H1 (cell line): ENCODE results near the gene EXOSC5. TPM values are rescaled to one million over a fixed set of nuclear protein-coding genes. Genes with fewer than 3 reads are reported as not detected.

Experiments used
- CTCF ChIA-PET: fragments of 300-600 bp; sonication (Branson Sonifier 250); formaldehyde crosslinking; loops from one replicate; lab custom pipeline; 2021; ENCODE audit not compliant: partially characterized antibody; lab: Charles Lee
- POLR2A ChIA-PET: fragments of 300-600 bp; sonication (Branson Sonifier 250); formaldehyde crosslinking; loops from one replicate; lab custom pipeline; 2021; ENCODE audit warnings: inconsistent platforms; ENCODE audit not compliant: partially characterized antibody; lab: Charles Lee
- DNase-seq, 2 experiments: peaks; one replicate each; pipeline versions ENCODE4 v3.0.0 to v3.0.0-alpha.2; 2010 to 2022; ENCODE audit warnings: low spot score in 2 of 2, low read depth in 1 of 2, mixed read lengths in 1 of 2
- FAIRE-seq: peaks from 2 replicates; lab custom pipeline; 2011; peaks lifted over from hg19 to GRCh38; lab: Jason Lieb, UNC
- H2AFZ ChIP-seq: 2 replicates; pipeline ENCODE4 v1.8.1; 2012; ENCODE audit warnings: low read length, inconsistent platforms
- H2AK5ac ChIP-seq: 2 replicates; pipeline ENCODE4 v1.6.1; 2013; ENCODE audit warnings: low read depth, low read length
- H2BK120ac ChIP-seq: replicated peaks from 2 replicates; pipeline ENCODE3; 2013; ENCODE audit warnings: low read depth, low read length, inconsistent platforms
- H2BK12ac ChIP-seq: 2 replicates; pipeline ENCODE4 v1.6.1; 2013; ENCODE audit warnings: low read depth, low read length
- H2BK15ac ChIP-seq: 2 replicates; pipeline ENCODE4 v1.6.1; 2013; ENCODE audit warnings: low read length
- H2BK20ac ChIP-seq: 2 replicates; pipeline ENCODE4 v1.6.1; 2013; ENCODE audit warnings: low read length
- H2BK5ac ChIP-seq: 2 replicates; pipeline ENCODE4 v1.6.1; 2013; ENCODE audit warnings: low read depth, low read length
- H3K14ac ChIP-seq: 2 replicates; pipeline ENCODE4 v1.6.1; 2013; ENCODE audit warnings: inconsistent platforms; ENCODE audit not compliant: insufficient read length
- H3K18ac ChIP-seq: 2 replicates; pipeline ENCODE4 v1.6.1; 2013; ENCODE audit warnings: low read length; ENCODE audit errors: extremely low read depth
- H3K23ac ChIP-seq: 2 replicates; pipeline ENCODE4 v1.6.1; 2013; ENCODE audit warnings: inconsistent platforms; ENCODE audit not compliant: insufficient read length
- H3K23me2 ChIP-seq: 2 replicates; pipeline ENCODE4 v1.6.1; 2013; ENCODE audit warnings: low read depth, low read length
- H3K27ac ChIP-seq: 2 replicates; pipeline ENCODE4 v1.6.1; 2011; ENCODE audit warnings: low read depth, low read length, inconsistent platforms
- H3K27me3 ChIP-seq, 4 experiments: replicated peaks in 1 of 4; 1 replicate in 1 of 4; 2 replicates in 3 of 4; pipeline versions ENCODE4 v1.6.1 to v1.8.1; 2011 to 2013; ENCODE audit warnings: low read length in 3 of 4, mild to moderate bottlenecking in 3 of 4, inconsistent platforms in 2 of 4, mixed read lengths in 2 of 4, moderate library complexity in 1 of 4; ENCODE audit not compliant: control insufficient read depth in 3 of 4, insufficient read depth in 3 of 4; ENCODE audit errors: extremely low read depth in 1 of 4
- H3K36me3 ChIP-seq, 4 experiments: 2 replicates each; pipeline versions ENCODE4 v1.6.1 to v1.8.1; 2011 to 2013; ENCODE audit warnings: mild to moderate bottlenecking in 4 of 4, low read length in 3 of 4, moderate library complexity in 2 of 4, control low read depth in 1 of 4, inconsistent platforms in 1 of 4; ENCODE audit not compliant: insufficient read depth in 4 of 4, control insufficient read depth in 2 of 4
- H3K4ac ChIP-seq: replicated peaks from 2 replicates; pipeline ENCODE3; 2013; ENCODE audit warnings: low read length, low read depth, mixed read lengths, inconsistent platforms; ENCODE audit not compliant: insufficient read length
- H3K4me1 ChIP-seq, 4 experiments: replicated peaks in 1 of 4; 1 replicate in 1 of 4; 2 replicates in 3 of 4; pipeline versions ENCODE4 v1.6.1 to v1.8.1; 2011 to 2013; ENCODE audit warnings: low read length in 3 of 4, inconsistent platforms in 2 of 4, mixed read lengths in 1 of 4; ENCODE audit not compliant: insufficient read depth in 4 of 4, control insufficient read depth in 3 of 4
- H3K4me2 ChIP-seq, 2 experiments: 2 replicates each; pipeline versions ENCODE4 v1.6.1 to v1.8.1; 2011 to 2013; ENCODE audit warnings: low read depth in 2 of 2, low read length in 2 of 2, control low read depth in 1 of 2, inconsistent platforms in 1 of 2, mild to moderate bottlenecking in 1 of 2; ENCODE audit not compliant: insufficient read depth in 1 of 2
- H3K4me3 ChIP-seq, 4 experiments: fragments of 200-600, 300-600 bp in 1 of 4; sonication (generic), shearing (Covaris generic), sonication (Bioruptor Twin) in 1 of 4; 2 replicates each; pipeline versions ENCODE4 v1.5.1 to v1.8.1; 2011 to 2016; ENCODE audit warnings: low read length in 4 of 4, low read depth in 3 of 4, control low read depth in 2 of 4, inconsistent platforms in 2 of 4, mild to moderate bottlenecking in 2 of 4, mixed read lengths in 1 of 4, moderate library complexity in 1 of 4; ENCODE audit not compliant: insufficient read depth in 2 of 4; ENCODE audit errors: extremely low read depth in 1 of 4
- H3K56ac ChIP-seq: replicated peaks from 2 replicates; pipeline ENCODE3; 2013; ENCODE audit warnings: low read depth, mild to moderate bottlenecking, mixed read lengths, low read length, inconsistent platforms; ENCODE audit not compliant: insufficient read length
- H3K79me1 ChIP-seq: 2 replicates; pipeline ENCODE4 v1.6.1; 2013; ENCODE audit warnings: low read depth, low read length, control low read depth
- H3K79me2 ChIP-seq, 2 experiments: 2 replicates each; pipeline versions ENCODE4 v1.6.1 to v1.8.1; 2012 to 2013; ENCODE audit warnings: low read length in 2 of 2, mild to moderate bottlenecking in 2 of 2, inconsistent platforms in 1 of 2; ENCODE audit not compliant: insufficient read depth in 2 of 2, control insufficient read depth in 1 of 2
- H3K9ac ChIP-seq, 4 experiments: replicated peaks in 1 of 4; 1 replicate in 1 of 4; 2 replicates in 3 of 4; pipeline versions ENCODE4 v1.6.1 to v1.8.1; 2011 to 2013; ENCODE audit warnings: low read depth in 3 of 4, low read length in 3 of 4, control low read depth in 2 of 4, mild to moderate bottlenecking in 2 of 4, moderate library complexity in 2 of 4, inconsistent platforms in 1 of 4; ENCODE audit errors: extremely low read depth in 1 of 4
- H3K9me3 ChIP-seq, 2 experiments: 2 replicates each; pipeline versions ENCODE4 v1.6.1 to v1.8.1; 2012 to 2013; ENCODE audit warnings: mild to moderate bottlenecking in 2 of 2, moderate library complexity in 2 of 2, control low read depth in 1 of 2, inconsistent platforms in 1 of 2, low read depth in 1 of 2, low read length in 1 of 2, mixed read lengths in 1 of 2; ENCODE audit not compliant: insufficient read depth in 2 of 2
- H4K20me1 ChIP-seq, 2 experiments: replicated peaks in 1 of 2; 2 replicates each; pipeline versions ENCODE3 to v1.8.1; 2011 to 2013; ENCODE audit warnings: inconsistent platforms in 2 of 2, low read length in 2 of 2, mild to moderate bottlenecking in 1 of 2; ENCODE audit not compliant: insufficient read depth in 2 of 2, control insufficient read depth in 1 of 2
- H4K5ac ChIP-seq: 2 replicates; pipeline ENCODE4 v1.6.1; 2013; ENCODE audit warnings: low read length, low read depth, mixed read lengths, inconsistent platforms; ENCODE audit not compliant: insufficient read length
- H4K8ac ChIP-seq: 2 replicates; pipeline ENCODE4 v1.8.0; 2013; ENCODE audit warnings: mild to moderate bottlenecking, moderate library complexity, low read length, inconsistent platforms; ENCODE audit not compliant: insufficient read depth; ENCODE audit errors: extremely low read depth
- H4K91ac ChIP-seq: replicated peaks from 2 replicates; pipeline ENCODE3; 2013; ENCODE audit warnings: low read length, mixed read lengths, inconsistent platforms; ENCODE audit not compliant: insufficient read length
- CBX5 ChIP-seq: fragments of 300-800, 300-1000 bp; sonication (generic); IDR thresholded peaks from 2 replicates; pipeline ENCODE4 v1.7.1; 2016; ENCODE audit warnings: antibody characterized with exemption, low read length, low read depth
- CHD2 ChIP-seq: IDR thresholded peaks from 2 replicates; pipeline ENCODE4 v1.6.1; 2012; ENCODE audit warnings: low read length, improper control_type of control experiment
- CREB1 ChIP-seq: IDR thresholded peaks from 2 replicates; pipeline ENCODE4 v1.6.1; 2012; ENCODE audit warnings: inconsistent platforms
- HDAC6 ChIP-seq: IDR thresholded peaks from one replicate; pipeline ENCODE4 v1.7.1; 2012; ENCODE audit warnings: low read depth, mild to moderate bottlenecking, inconsistent platforms, low read length, moderate library complexity
- JUN ChIP-seq: IDR thresholded peaks from 2 replicates; pipeline ENCODE4 v1.6.1; 2011; ENCODE audit warnings: low read depth, mild to moderate bottlenecking, improper control_type of control experiment, low read length
- NANOG ChIP-seq: IDR thresholded peaks from 2 replicates; pipeline ENCODE4 v1.6.1; 2011; ENCODE audit warnings: low read length, low read depth, mild to moderate bottlenecking, inconsistent platforms; ENCODE audit not compliant: insufficient read depth, poor library complexity, severe bottlenecking
- POLR2AphosphoS5 ChIP-seq: IDR thresholded peaks from 2 replicates; pipeline ENCODE4 v1.6.1; 2011; ENCODE audit warnings: low read depth, low read length
- SP2 ChIP-seq: IDR thresholded peaks from 2 replicates; pipeline ENCODE4 v1.6.1; 2012; ENCODE audit warnings: mild to moderate bottlenecking, low read length, inconsistent platforms
- TAF7 ChIP-seq: optimal IDR thresholded peaks from 2 replicates; pipeline ENCODE3; 2011; ENCODE audit warnings: low read depth, mild to moderate bottlenecking, inconsistent platforms, low read length, moderate library complexity, borderline replicate concordance
- TBP ChIP-seq: IDR thresholded peaks from 2 replicates; pipeline ENCODE4 v1.6.1; 2011; ENCODE audit warnings: low read depth, low read length, improper control_type of control experiment
- TEAD4 ChIP-seq: IDR thresholded peaks from 2 replicates; pipeline ENCODE4 v1.6.1; 2012; ENCODE audit warnings: low read depth, low read length, inconsistent platforms, mixed read lengths
- USF2 ChIP-seq: IDR thresholded peaks from 2 replicates; pipeline ENCODE4 v1.6.1; 2011; ENCODE audit warnings: low read length, improper control_type of control experiment
- WGBS, 2 experiments: shearing (Covaris generic) in 1 of 2; methylation state at CpG; one replicate each; pipeline versions ENCODE4 v1.1.6 to v1.1.7; 2013 to 2015; ENCODE audit warnings: low lambda C conversion rate in 2 of 2, mixed read lengths in 2 of 2, inconsistent platforms in 1 of 2, low coverage in 1 of 2, missing lambda C conversion rate in 1 of 2; ENCODE audit not compliant: insufficient replicate concordance in 2 of 2, insufficient coverage in 1 of 2, insufficient read length in 1 of 2; ENCODE audit errors: extremely low coverage in 1 of 2, missing lambda C conversion rate in 1 of 2; 5-methylcytosine and 5-hydroxymethylcytosine counted together
- polyA plus RNA-seq, 7 experiments: library from polyadenylated mRNA; depleted of rRNA in 3 of 7; stranded (reverse) in 5 of 7; unstranded in 2 of 7; fragments of >200 nt in 5 of 7; fragments of 200-250 nt in 2 of 7; gene quantifications; 1 replicate in 5 of 7; 2 replicates in 1 of 7; 4 replicates in 1 of 7; pipeline versions ENCODE4 v1.2.1 to v1.2.3, GENCODE V29; 2011 to 2013; ENCODE audit warnings: missing spikeins in 2 of 7, mixed read lengths in 2 of 7
- total RNA-seq: library from RNA; stranded (reverse); fragmentation: NEBNext Ultra II Directional; extraction: Animal tissue kit (Norgen Biotek cat#: 25700); gene quantifications from 2 replicates; pipeline ENCODE4 v1.2.1, GENCODE V29; 2021

The EXOSC5 gene
- total and polyA plus RNA-seq, 2 of the 8 experiments (the other 6 are each of a cell fraction or from before 2014, with no cell fraction given) = 56.2 to 92.8 TPM

- H4K91ac ChIP-seq = no peak overlapping the region
- H2BK12ac ChIP-seq = no peak overlapping the region
- no peaks in the 10 kb centered on the region for H3K9me3 ChIP-seq
- H2AFZ ChIP-seq = no peak overlapping the region
- no peak overlapping the region for H3K4ac ChIP-seq
- peaks cover 0 to 5% of the 10 kb centered on the region in 2 experiments for H4K20me1 ChIP-seq
- no peak overlapping the region for H4K8ac ChIP-seq
- H3K4me1 ChIP-seq = peaks cover 0 to 5% (median 1%) of the 10 kb centered on the region in 4 experiments; a peak in 5 of 7 replicates
- ChIA-PET CTCF (no interaction called here), POLR2A (interaction anchor here (1.6 kb wide), 1 partner anchor 17 kb away, joined by 5 read pairs; no protein-coding TSS in a partner anchor)
- no peak overlapping the region for H3K23ac ChIP-seq
- 69% methylated on average over 9 of the region's 9 CpGs; no CpG with 5 or more reads in 1 of the 2 experiments for WGBS, 2 experiments
- H3K27ac ChIP-seq = no peak overlapping the region
- no peak overlapping the region for H2AK5ac ChIP-seq
- H3K9ac ChIP-seq = no peak overlapping the region
- H2BK15ac ChIP-seq = no peak overlapping the region
- no peak for DNase-seq
- H3K79me1 ChIP-seq = no peaks in the 10 kb centered on the region
- H2BK20ac ChIP-seq = no peak overlapping the region
- H4K5ac ChIP-seq = no peak overlapping the region
- no peak for FAIRE-seq
- no peaks in the 10 kb centered on the region for H3K23me2 ChIP-seq
- no peak overlapping the region for H3K4me3 ChIP-seq
- H3K36me3 ChIP-seq = peaks cover 2 to 9% (median 4%) of the 10 kb centered on the region in 4 experiments; a peak in 4 of 8 replicates
- no peak overlapping the region for H3K18ac ChIP-seq
- no peak overlapping the region for H2BK120ac ChIP-seq
- H3K14ac ChIP-seq = no peak overlapping the region
- H3K27me3 ChIP-seq = no peaks in the 10 kb centered on the region; a peak in 1 of 7 replicates
- TF ChIP-seq USF2 (no peak), CHD2 (no peak), CREB1 (no peak), JUN (no peak), CBX5 (no peak), TEAD4 (no peak), HDAC6 (no peak), POLR2AphosphoS5 (no peak), TAF7 (no peak), TBP (no peak), SP2 (no peak), NANOG (no peak)
- H3K79me2 ChIP-seq = no peaks in the 10 kb centered on the region
- no peak overlapping the region for H3K4me2 ChIP-seq
- no peak overlapping the region for H3K56ac ChIP-seq
- H2BK5ac ChIP-seq = no peak overlapping the region
Observed at GRCh38 chr19:41411100-41411967, 14.2 kb upstream of the EXOSC5 start.
